RWPE1 (cell line): Measurements from ENCODE around the gene CCDC78.
A peak's percentile ranks its signal among the peaks of the same experiment; 100 is the strongest.

Source experiments
- CTCF ChIA-PET: fragments of 350-600 bp; sonication (Branson Sonifier 250); formaldehyde crosslinking; extraction: SDS; loops from one replicate; lab custom pipeline; 2021; lab: Yijun Ruan, JAX
- POLR2A ChIA-PET: fragments of 400-600 bp; formaldehyde crosslinking; extraction: SDS; loops from one replicate; lab custom pipeline; 2020; ENCODE audit warnings: antibody characterized with exemption; ENCODE audit not compliant: low non-redundant PET; lab: Yijun Ruan, JAX
- DNase-seq: peaks from one replicate; pipeline ENCODE4 v3.0.0; 2012; ENCODE audit warnings: low spot score
- H3K27ac ChIP-seq: fragments of 450-650 bp; 2 replicates; pipeline ENCODE4 v1.5.1; 2017
- TF ChIP-seq, protein P1 (sequence below): fragments of 450-650 bp; conservative IDR thresholded peaks from 2 replicates; pipeline ENCODE4 v1.5.1; 2017; ENCODE audit warnings: low read depth, mild to moderate bottlenecking

CCDC78 gene

GRCh38 chr16:702341-702740 lies 23.9 kb downstream of the CCDC78 start:
- DNase-seq = no peak
- TF ChIP-seq, protein P1, sequence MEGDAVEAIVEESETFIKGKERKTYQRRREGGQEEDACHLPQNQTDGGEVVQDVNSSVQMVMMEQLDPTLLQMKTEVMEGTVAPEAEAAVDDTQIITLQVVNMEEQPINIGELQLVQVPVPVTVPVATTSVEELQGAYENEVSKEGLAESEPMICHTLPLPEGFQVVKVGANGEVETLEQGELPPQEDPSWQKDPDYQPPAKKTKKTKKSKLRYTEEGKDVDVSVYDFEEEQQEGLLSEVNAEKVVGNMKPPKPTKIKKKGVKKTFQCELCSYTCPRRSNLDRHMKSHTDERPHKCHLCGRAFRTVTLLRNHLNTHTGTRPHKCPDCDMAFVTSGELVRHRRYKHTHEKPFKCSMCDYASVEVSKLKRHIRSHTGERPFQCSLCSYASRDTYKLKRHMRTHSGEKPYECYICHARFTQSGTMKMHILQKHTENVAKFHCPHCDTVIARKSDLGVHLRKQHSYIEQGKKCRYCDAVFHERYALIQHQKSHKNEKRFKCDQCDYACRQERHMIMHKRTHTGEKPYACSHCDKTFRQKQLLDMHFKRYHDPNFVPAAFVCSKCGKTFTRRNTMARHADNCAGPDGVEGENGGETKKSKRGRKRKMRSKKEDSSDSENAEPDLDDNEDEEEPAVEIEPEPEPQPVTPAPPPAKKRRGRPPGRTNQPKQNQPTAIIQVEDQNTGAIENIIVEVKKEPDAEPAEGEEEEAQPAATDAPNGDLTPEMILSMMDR = no peak
- CTCF ChIA-PET = no interaction called here
- POLR2A ChIA-PET = interaction anchor here (1.3 kb wide), 1 partner anchor 11 kb away, joined by 5 read pairs; no protein-coding TSS in a partner anchor
- no peak overlapping the region for H3K27ac ChIP-seq

DNA sequence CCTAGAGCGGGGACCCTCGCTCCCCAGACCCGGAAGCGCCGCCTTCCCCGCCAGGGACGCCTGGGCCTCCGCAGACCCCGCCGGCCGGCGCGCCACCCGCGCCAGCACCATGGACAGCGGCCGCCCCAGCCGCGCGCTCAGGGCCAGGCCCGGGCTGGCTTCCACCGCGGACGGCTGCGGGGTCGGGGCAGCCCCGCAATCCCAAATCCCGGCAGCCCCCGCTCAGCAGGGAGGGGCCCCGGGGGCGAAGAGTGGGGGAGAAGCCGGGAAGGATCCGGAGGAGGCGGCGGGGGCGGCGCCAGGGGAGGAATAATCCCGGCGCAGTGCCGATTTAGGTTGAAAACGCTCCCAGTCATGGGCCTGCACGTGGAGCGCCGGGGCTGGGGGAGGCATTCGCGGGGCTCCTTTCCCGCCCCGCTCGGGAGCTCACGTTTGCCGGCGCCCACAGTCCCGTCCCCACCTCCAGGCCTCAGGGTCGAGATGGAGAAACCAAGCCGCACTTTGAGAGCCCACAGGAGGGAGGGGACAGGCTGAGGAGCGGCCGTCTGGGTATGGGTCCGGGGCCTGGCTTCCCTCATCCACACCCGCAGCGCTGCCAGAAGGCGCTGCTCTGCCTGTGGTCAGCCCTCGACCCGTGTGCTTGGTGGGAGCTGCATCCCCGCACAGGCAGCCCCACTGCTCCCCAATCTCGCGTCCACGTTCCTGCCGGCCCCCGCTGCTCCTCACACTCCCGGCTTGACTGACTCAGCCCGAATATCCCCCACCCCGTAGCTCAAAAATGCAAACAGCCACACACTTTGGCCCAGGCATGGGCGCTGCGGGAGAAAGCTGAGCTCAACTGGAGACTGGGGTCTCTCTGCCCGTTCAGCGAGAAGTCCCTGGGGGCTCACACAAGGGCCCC lies 25.3 kb downstream of the CCDC78 start:
- CTCF ChIA-PET = interaction anchor here (0.7 to 0.9 kb wide), 2 partner anchors 9 to 14 kb away, joined by 3 read pairs; no protein-coding TSS in a partner anchor
- no peak overlapping the region for H3K27ac ChIP-seq
- TF ChIP-seq, protein P1 = no peak
- POLR2A ChIA-PET = no interaction called here
- DNase-seq = no peak

DNA sequence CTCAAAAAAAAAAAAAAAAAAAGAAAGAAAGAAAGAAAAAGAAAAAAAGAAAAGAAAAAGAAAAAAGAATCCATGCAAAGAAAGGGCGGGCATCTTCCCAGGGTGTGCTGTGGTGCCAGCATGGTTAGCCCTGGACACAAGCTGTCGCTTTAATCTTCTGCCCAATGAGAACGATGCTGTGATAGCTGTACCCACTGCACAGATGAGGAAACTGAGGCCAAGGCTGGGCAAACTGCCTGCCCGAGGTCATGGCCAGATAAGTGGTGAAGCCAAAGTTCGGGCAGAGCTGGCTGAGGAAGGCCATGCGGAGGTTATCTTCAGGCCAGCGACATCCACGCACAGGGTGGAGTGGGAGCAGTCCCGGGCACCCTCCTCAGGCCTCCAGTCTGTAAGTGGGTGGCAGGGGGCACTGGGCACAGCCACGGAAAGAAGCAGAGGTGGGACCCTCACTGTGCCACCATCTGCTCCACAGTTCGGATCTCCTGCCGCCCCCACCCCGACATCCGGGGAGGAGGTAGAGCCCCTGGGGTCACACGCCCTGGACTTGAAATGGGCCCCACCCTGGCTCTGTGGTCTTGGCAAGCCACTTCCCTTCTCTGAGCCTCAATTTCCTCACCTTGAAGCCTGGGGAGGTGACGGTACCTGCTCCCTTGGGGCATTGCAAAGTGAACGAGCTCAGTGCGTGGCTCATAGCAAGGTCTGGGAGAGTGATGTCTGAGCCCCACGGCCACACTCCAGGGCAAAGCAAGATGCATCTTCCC lies 27.2 kb downstream of the CCDC78 start:
- POLR2A ChIA-PET = no interaction called here
- TF ChIP-seq, protein P1 = no peak
- CTCF ChIA-PET = no interaction called here

DNA sequence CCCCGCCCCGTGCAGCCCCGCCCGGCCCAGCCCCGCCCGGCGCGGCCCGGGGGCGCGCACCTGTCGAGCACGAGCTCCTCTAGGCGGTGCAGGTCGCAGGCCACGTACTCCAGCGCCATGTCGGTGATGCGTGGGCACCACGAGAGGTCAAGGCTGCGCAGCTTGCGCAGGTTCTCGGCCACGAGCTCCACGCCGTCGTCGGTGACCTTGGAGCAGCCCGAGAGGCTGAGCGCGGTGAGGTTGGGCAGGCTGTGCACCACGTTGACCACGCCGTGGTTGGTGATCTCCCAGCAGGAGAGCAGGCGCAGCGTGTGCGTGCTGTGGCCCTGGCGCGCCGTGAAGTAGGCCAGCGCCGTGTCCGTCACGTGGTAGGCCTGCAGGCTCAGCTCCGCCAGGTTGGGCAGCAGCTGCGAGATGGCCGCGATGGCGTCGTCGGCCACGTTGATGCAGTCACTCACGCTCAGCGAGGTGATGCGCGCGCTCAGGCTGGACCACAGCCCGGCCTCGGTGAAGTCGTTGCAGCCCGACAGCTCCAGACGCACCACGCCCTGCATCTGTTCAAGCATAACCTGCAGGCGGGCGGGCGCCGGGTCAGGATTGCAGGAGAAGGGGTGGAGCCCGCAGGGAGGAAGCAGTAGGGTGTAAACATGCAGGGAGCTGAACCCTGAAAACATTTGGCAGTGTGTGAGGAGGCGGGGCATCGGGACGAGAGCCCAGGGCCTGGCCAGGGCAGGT lies 30.7 kb downstream of the CCDC78 start:
- CTCF ChIA-PET = interaction anchor here (0.7 to 1.0 kb wide), 2 partner anchors 24 to 299 kb away, joined by 3 read pairs; no protein-coding TSS in a partner anchor
- peak; percentile 82 for DNase-seq
- peak overlapping the region; percentile 99 for H3K27ac ChIP-seq
- TF ChIP-seq, protein P1 = no peak
- POLR2A ChIA-PET = interaction anchor here (0.6 to 1.9 kb wide), 4 partner anchors 11 to 45 kb away, joined by 3 to 9 read pairs (median 6); partner anchors contain the start of genes CIAO3 and JMJD8

More for the DNA sequence above, 27.2 kb downstream of the CCDC78 start:
- no peak overlapping the region for H3K27ac ChIP-seq
- no peak for DNase-seq

- DNase-seq = no peak
- CTCF ChIA-PET = no interaction called here
- H3K27ac ChIP-seq = peak overlapping the region; percentile 99
- POLR2A ChIA-PET = interaction anchor here (1.4 to 1.9 kb wide), 3 partner anchors 11 to 28 kb away, joined by 5 to 9 read pairs (median 8); partner anchors contain the start of gene JMJD8
- TF ChIP-seq, protein P1 = no peak
These were observed 31.3 kb downstream of the CCDC78 start for GRCh38 chr16:694863-695354.
